ENCODE results near the gene WHAMM. TPM values are rescaled to one million over a fixed set of nuclear protein-coding genes. Genes with fewer than 3 reads are reported as not detected.

The WHAMM gene
- total RNA-seq, 1 donor from 2014 or later, result 6.3 TPM

GRCh38 chr15:82854554-82854953, 45.1 kb downstream of the WHAMM start:
- Mint-ChIP-seq H3K27ac (ENCODE audit: unreplicated experiment) (no peak overlapping the region), H3K36me3 (ENCODE audit: low read depth) (no peaks in the 10 kb centered on the region), H3K9me3 (no peaks in the 10 kb centered on the region), H3K4me3 (no peak overlapping the region), H3K27me3 (ENCODE audit: low read depth) (no peaks in the 10 kb centered on the region), H3K4me1 (peaks cover 38% of the 10 kb centered on the region)
- no peak for DNase-seq (ENCODE audit: low read depth, low spot score)
- no peak for TF ChIP-seq CTCF (conservative IDR thresholded peaks at IDR 0.05)

- no peak overlapping the region for H3K4me3 Mint-ChIP-seq
- no peaks in the 10 kb centered on the region for H3K27me3 Mint-ChIP-seq (ENCODE audit: low read depth)
- H3K27ac Mint-ChIP-seq (ENCODE audit: unreplicated experiment), result peak overlapping the region; percentile 45
- no peaks in the 10 kb centered on the region for H3K36me3 Mint-ChIP-seq (ENCODE audit: low read depth)
- H3K4me1 Mint-ChIP-seq, result peaks cover 29% of the 10 kb centered on the region
- no peaks in the 10 kb centered on the region for H3K9me3 Mint-ChIP-seq
- TF ChIP-seq CTCF (conservative IDR thresholded peaks at IDR 0.05), result no peak
- DNase-seq (ENCODE audit: low read depth, low spot score), result no peak
These were observed 46.1 kb downstream of the WHAMM start for GRCh38 chr15:82855286-82856100.

- Mint-ChIP-seq H3K27me3 (ENCODE audit: low read depth) (no peaks in the 10 kb centered on the region), H3K9me3 (no peaks in the 10 kb centered on the region), H3K27ac (ENCODE audit: unreplicated experiment) (no peak overlapping the region), H3K4me3 (no peak overlapping the region), H3K4me1 (peaks cover 19% of the 10 kb centered on the region), H3K36me3 (ENCODE audit: low read depth) (no peaks in the 10 kb centered on the region)
- TF ChIP-seq CTCF (conservative IDR thresholded peaks at IDR 0.05), result no peak
- no peak for DNase-seq (ENCODE audit: low read depth, low spot score)
These were observed 47.2 kb downstream of the WHAMM start for GRCh38 chr15:82856397-82857170.

- no peaks in the 10 kb centered on the region for H3K9me3 Mint-ChIP-seq
- H3K36me3 Mint-ChIP-seq (ENCODE audit: low read depth), result no peaks in the 10 kb centered on the region
- H3K27ac Mint-ChIP-seq (ENCODE audit: unreplicated experiment), result no peak overlapping the region
- TF ChIP-seq CTCF (conservative IDR thresholded peaks at IDR 0.05), result no peak
- no peak overlapping the region for H3K4me3 Mint-ChIP-seq
- H3K27me3 Mint-ChIP-seq (ENCODE audit: low read depth), result no peaks in the 10 kb centered on the region
- DNase-seq (ENCODE audit: low read depth, low spot score), result no peak
- peaks cover 13% of the 10 kb centered on the region for H3K4me1 Mint-ChIP-seq
These were observed 49.5 kb downstream of the WHAMM start for GRCh38 chr15:82858932-82859331.

- Mint-ChIP-seq H3K27me3 (ENCODE audit: low read depth) (no peaks in the 10 kb centered on the region), H3K36me3 (ENCODE audit: low read depth) (no peaks in the 10 kb centered on the region), H3K27ac (ENCODE audit: unreplicated experiment) (no peak overlapping the region), H3K4me1 (no peaks in the 10 kb centered on the region), H3K4me3 (no peak overlapping the region), H3K9me3 (no peaks in the 10 kb centered on the region)
- no peak for TF ChIP-seq CTCF (conservative IDR thresholded peaks at IDR 0.05)
- DNase-seq (ENCODE audit: low read depth, low spot score), result no peak
These were observed 53.5 kb downstream of the WHAMM start for GRCh38 chr15:82862886-82863285.
